H1 (cell line): ENCODE results near the gene ARID1B. TPM values are rescaled to one million over a fixed set of nuclear protein-coding genes. Genes with fewer than 3 reads are reported as not detected.

Source experiments
- CHD7 ChIP-seq: fragments of 300-600 bp; sonication (generic); IDR thresholded peaks from 2 replicates; pipeline ENCODE4 v1.7.1; 2012; ENCODE audit warnings: low read length, moderate library complexity, mild to moderate bottlenecking, inconsistent platforms; ENCODE audit not compliant: insufficient replicate concordance
- HDAC2 ChIP-seq, 2 experiments: fragments of 300-600 bp in 1 of 2; sonication (generic) in 1 of 2; IDR thresholded peaks; 2 replicates each; pipeline ENCODE4 v1.6.1; 2011 to 2012; ENCODE audit warnings: low read depth in 2 of 2, low read length in 2 of 2, mild to moderate bottlenecking in 2 of 2, moderate library complexity in 2 of 2, borderline replicate concordance in 1 of 2, inconsistent platforms in 1 of 2
- polyA plus RNA-seq, 7 experiments: library from polyadenylated mRNA; depleted of rRNA in 3 of 7; stranded (reverse) in 5 of 7; unstranded in 2 of 7; fragments of >200 nt in 5 of 7; fragments of 200-250 nt in 2 of 7; gene quantifications; 1 replicate in 5 of 7; 2 replicates in 1 of 7; 4 replicates in 1 of 7; pipeline versions ENCODE4 v1.2.1 to v1.2.3, GENCODE V29; 2011 to 2013; ENCODE audit warnings: missing spikeins in 2 of 7, mixed read lengths in 2 of 7
- total RNA-seq: library from RNA; stranded (reverse); fragmentation: NEBNext Ultra II Directional; extraction: Animal tissue kit (Norgen Biotek cat#: 25700); gene quantifications from 2 replicates; pipeline ENCODE4 v1.2.1, GENCODE V29; 2021

Gene ARID1B
- total and polyA plus RNA-seq, 2 of the 8 experiments (the other 6 are each of a cell fraction or from before 2014, with no cell fraction given) = 24.3 to 70.3 TPM

- TF ChIP-seq CHD7 (no peak), HDAC2 (IDR thresholded peaks at IDR 0.05; ENCODE audit: borderline replicate concordance in 1 of 2, low read depth in 2 of 2, low read length in 2 of 2) (no peak)
- TF ChIP-seq, all 59 proteins: peak for 0
These were observed 18.6 kb downstream of the ARID1B start (continued) for GRCh38 chr6:156795825-156796224.
